ENCODE results near the gene SMOC2.

The SMOC2 gene

DNA sequence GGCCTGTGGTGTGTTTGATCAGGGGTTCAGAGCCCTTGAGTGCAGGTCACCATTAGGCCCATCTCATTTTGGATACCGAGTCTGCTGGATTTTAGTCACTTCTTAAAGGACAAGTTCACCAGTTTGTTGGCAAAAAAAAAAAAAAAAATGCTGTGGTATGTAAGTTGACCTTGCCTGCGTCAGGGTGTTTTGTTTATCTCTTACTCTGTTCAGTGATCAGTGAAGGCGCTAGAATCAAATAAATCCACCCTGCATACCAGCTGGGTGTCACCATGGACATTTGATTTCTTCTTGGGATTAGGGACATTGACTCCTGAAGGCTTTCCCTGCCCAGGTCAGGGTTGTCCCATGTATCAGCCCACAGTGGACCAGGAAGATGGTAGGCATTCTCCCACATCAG lies 6.7 kb downstream of the SMOC2 start:
- DNase-seq = no peak

DNA sequence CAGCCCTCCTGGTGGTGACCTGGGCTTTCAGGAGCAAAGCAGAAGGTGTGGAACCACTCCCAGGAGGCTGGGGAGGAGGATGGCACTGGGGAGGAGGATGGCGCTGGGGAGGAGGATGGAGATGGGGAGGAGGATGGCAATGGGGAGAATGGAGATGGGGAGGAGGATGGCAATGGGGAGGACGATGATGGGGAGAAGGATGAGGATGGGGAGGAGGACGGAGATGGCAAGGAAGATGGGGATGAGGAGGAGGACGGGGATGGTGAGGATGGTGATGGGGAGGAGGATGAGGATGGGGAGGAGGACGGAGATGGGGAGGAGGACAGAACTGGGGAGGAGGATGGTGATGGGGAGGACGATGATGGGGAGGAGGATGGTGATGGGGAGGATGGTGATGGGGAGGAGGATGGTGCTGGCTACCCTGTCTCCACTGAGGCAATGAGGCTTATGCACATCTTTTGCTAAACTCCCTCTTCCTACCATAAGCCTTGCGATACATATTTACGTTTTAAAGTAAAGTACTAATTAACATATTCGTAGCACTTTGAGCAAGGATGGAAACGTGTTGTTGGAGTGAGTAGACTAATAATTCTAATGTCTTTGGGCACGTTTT lies 7.4 kb downstream of the SMOC2 start:
- no peak for DNase-seq

DNA sequence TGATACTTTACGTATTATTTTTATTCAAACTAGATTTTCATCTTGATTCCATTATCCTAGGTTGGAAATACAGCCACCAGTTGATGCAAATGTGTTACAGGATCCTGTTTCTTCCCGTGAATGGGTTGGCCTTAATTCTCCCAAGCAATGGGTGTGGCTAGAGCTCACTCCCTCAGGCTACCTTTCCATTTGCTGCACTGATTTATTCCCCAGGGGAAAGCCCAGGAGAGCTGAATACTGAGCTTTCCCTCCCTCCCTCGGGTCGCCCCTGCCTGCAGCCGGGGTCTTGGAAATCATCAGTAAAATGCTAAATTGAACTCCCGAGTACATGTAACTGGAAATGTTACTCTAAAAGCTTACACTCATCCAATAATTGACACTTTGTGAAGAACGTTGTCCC lies 9.9 kb downstream of the SMOC2 start:
- no peak for DNase-seq

DNA sequence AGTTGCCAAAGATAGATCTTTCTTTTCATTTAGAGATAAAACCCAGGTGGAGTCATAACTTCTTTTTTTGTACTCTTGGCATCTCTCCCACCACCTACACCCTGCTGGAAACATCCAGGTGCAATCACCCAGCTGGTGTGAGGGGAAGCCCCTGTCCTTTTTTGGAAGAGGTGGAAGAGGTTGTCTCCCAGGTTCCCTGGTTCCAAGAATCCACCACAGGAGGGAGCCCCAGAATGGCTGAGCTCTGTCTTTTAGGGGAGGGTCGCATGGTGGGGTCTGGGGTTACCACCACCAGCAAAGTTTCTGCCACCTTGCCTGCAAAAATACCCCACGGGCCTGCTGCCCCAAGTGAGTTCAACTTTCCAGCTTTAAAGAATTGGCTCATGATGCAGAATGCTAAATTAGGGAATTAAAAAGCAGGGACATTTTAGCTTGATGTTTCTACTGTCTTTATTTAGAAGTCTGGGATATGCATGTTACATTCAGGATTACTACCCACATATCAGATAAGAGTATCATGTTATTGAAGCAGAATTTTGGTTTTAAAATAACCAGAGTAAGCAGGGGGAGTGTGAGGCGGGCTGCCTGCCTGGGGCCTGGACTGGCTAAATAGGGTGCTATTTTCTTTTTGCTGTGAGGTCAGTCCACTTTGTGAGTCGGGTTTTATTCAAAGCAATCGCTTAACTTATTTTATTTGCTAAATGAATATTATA lies 11.0 kb downstream of the SMOC2 start:
- DNase-seq = no peak

DNA sequence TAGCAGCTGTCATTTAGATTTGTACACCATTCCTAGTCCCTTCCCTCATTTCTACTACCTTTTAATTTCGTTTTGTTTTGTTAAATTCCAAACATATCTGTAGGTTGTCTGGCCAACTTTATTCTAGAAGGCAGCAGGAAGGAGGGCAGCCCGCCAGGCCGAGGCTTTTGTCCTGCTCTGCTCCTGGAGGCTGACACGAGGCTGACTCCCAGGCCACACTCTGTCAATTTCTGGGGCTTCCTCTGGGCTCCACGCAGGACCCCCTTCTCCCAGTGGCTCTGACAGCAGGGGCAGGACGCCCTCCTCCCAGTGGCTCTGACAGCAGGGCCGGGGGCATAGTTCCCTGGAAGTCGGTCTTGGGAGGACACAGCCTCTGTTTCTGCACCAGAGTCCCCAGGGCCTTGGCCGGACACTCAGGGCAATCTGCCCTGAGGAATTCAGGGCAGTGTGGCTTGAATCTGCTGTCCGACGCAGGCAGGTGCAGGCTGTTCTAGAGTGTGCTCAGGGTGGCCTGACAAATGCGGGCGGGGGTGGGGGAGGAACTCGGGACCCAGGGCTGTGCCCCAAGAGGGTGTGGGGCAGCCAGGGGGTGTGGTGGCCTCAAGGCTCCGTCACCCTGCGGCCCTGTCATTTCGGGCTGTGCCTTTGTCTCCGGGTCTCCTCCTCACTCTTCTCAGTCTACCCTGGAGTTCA lies 11.8 kb downstream of the SMOC2 start:
- DNase-seq = no peak

DNA sequence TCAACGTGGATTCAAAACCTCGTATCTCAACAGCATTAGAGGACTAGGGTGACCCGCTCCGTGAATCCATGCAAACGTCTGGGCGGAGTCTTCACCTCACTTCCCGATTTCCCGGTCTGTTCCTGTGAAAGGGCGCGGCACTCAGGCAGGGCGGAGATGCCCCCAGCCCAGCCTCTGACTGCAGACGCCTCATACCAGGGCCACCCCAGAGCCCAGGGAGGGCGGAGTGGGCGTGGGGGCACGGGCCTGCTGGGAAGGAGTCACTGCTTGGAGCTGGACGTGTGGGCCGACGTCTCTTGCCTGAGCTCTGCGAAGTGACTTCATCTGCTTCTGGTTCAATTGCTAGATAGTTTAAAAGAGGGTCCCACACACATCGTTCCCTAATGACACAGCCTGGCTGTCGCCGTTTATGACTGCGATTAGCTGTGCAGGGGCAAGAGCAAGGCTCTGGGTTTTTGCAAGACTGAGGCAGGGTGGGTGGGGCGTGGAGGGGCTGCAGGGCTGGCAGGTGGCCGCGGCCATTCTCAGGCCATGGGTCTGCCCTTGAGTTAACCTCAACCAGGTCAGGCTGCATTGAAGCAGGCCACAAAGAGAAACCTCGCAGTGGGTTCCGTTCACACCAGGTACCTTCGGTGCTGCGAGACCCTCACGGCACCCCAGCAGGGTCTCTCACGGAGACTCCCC lies 15.0 kb downstream of the SMOC2 start:
- no peak for DNase-seq

DNA sequence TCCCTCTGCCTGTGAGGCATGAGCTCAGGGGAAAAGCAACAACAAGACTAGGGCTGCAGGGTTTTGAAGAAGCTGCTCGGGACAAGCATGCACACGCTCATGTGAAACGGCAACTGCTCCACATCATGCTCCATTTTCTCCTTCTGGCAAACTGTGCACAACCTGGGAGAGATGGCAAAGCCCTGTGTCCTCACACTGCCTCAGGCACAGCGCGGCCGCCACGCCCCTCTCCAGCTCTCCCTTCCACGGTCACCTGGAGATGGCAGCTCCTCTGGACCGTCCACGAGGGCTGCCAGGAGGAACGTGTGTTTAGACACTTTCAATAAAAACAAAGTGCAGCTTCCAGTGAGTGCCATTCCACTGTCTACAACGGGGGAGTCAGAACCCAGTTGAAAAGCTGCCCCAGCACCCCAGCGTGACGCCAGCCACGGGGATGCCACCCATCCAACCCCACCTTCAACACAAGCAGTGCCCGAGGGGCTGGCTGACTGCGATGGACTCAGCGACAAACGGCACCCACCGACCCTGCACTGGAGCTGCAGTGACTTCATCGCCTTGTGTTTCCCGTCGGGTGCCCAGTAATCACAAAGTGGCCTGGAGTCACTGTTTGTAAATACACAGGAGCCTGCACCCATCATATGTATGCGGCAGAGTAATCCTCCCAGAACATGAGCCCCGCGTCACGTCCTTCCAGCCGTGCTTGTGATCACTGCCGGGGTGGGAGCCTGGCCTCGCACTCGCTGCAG lies 16.1 kb downstream of the SMOC2 start:
- no peak for DNase-seq

DNA sequence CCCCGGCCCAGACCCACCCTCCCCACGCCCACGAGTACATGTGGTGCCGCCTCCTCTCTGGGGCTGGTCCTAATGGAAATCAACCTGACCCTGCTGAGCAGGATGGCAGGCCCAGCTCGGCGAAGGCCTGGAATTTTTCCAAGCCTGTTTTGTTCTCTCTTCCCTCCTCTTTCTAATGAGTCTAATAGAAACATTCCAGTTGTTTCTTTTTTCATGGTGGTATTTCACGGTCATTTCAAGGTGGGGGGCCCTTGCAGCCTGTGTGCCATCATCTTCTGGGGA lies 16.6 kb downstream of the SMOC2 start:
- DNase-seq = no peak

DNA sequence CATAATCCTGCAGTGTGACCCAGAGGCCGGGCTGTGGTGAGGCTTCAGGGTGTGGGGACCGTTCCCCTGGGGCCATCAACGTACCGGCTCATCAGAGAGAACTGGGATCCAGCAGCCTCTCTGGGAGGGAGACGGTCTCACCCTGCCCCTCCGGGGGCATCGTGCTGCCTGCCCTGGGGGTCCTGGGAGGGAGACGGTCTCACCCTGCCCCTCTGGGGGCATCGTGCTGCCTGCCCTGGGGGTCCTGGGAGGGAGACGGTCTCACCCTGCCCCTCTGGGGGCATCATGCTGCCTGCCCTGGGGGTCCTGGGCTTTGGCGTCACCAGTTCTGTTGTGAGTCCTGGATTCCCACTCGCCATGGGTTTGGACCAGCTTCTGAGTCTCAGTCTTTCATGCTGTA lies 17.1 kb downstream of the SMOC2 start:
- DNase-seq = no peak

DNA sequence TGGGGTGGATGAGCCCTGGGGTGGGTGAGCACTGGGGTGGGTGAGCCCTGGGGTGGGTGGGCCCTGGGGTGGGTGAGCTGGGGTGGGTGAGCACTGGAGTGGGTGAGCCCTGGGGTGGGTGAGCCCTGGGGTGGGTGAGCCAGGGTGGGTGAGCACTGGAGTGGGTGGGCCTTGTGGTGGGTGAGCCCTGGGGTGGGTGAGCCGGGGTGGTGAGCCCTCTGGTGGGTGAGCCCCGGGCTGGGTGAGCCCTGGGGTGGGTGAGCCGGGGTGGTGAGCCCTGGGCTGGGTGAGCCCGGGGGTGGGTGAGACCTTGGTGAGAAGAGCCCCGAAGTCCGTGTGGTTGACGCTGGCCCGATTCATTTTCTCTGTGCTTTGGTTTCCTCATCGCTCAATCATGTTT lies 18.6 kb downstream of the SMOC2 start:
- DNase-seq = no peak

DNA sequence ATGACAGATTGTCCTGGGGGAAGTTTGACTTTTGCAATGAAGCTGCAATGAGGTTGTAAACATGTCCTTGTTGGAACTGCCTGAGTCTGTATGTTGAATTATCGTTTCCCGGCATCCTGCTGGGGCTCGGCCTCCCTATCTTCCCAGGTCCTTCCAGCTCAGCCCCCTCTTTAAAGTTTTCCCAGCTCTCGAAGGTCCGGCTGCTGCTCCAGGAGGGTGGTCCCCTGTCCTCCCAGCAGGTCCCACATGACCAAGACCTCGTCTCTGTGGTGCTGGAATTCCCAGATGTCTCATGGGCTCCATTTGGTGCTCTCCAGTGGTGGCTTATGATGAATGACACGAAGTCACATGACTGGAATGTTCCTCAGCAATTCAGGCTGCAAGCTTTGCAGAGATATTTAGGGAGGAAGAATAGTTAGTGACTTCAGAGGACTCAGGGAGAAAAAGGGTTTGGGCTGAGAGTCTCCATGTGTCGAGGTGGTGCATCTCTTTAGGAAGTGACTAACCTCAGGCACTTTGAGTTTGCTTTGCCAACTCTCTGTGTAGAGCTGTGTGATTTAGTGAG lies 21.4 kb downstream of the SMOC2 start:
- no peak for DNase-seq

DNA sequence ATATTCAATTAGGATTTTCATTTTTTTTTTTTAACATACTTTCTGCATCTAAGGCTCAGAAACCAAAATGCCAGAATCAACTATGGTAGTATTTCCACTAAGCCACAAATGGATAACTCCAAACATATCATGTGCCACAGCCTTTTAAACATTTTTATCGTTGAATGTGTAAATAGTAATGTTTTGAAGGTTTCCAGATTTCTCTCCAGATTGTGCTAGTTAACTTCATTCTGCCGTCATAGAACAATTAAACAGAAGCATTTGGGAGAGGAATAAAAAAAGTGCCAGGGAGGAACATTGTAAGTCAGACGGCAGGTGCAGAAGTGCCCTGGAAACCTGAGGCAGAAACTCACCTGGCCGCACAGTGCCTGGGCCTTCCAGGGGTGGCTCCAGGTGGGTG lies 23.6 kb downstream of the SMOC2 start:
- no peak for DNase-seq

DNA sequence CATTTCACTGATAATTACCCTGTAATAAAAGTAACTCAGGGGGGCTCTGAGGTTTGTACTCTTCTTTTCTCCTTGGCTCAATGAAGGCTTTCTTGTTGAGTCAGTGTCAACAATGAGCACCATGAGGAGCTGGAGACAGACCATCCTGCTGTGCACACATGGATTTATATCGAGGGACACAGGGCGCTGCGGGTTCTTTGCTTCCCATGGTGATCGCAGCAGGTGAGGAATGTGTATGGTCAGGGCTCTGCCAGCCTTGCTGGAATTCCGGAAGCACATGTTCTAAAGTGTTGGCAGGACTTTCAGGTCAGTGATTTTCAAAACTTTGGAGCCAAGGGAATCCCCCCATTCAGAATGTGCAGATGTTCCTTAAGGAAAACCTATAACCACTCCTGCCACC lies 27.1 kb downstream of the SMOC2 start:
- DNase-seq = no peak

DNA sequence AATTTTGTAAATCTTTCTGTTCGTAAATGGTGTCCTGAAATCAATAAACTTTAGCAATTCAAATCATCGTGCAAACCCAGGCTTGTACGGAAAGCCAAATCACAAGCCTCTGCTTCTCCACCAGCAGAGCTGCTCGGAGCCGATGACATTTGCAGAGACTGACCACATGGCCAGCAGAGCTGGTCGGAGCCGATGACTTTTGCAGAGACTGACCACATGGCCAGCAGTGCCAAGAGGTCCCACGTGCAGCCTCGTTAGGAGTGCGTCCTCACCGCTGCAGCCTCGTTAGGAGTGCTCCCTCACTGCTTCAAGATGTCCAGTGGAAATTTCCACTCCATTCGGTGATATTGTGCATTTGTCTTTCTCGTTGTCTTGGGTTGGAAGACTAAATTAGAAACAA lies 28.5 kb downstream of the SMOC2 start:
- no peak for DNase-seq

DNA sequence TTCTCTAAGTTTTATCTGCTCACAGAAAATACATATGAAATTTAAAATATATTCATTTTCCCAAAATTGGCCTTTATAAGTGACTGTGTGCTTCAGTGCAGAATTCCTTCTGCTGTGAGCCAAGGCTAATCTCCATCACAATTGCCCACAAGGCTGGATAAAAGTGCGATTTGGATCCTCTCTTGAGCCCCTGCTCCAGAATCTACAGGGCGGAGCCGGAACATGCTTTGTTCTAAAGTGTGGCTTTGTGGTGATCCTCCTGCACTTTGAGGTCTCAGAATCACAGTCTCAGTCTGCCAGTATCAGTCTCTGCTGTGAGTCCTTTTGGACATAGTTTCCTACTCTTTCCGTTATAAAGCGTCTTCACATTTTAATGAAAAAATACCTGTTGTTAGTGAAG lies 28.9 kb downstream of the SMOC2 start:
- DNase-seq = no peak

DNA sequence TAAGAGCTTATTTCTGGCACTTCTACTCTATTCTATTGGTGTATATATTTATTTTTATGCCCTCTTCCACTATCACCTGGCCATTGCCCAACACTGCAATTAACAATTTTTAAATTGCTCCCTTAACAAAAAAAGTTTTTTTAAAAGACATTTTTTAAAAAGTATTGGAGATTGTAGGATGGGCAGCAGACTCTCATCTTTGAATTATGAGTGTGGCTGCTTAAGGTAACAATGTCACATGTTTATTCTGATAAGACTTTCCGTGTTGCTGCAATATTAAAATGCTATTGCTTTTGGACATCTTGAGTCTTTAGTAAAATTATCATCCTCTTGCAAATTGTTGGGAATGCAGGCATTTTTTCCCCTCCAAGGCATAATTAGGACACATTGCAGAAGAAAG lies 31.4 kb downstream of the SMOC2 start:
- no peak for DNase-seq

DNA sequence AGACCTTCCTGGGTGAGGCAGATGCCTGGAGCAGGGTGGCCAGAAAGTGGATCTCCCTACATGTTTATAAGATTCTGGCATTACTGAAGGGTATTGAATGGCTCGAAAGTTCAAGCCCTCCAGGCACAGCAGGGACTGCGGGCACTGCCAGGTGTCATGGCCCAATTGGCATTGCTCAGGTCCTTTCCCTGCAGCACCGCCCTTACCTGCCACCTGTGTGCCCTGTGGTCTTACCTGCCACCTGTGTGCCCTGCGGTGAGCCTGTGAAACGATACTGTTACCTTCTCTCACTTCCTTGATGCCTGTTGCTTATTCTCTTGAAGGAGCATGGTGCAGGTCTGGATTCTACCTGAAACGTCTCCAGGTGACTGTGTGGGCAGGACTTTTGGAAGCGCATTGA lies 32.2 kb downstream of the SMOC2 start:
- DNase-seq = no peak

DNA sequence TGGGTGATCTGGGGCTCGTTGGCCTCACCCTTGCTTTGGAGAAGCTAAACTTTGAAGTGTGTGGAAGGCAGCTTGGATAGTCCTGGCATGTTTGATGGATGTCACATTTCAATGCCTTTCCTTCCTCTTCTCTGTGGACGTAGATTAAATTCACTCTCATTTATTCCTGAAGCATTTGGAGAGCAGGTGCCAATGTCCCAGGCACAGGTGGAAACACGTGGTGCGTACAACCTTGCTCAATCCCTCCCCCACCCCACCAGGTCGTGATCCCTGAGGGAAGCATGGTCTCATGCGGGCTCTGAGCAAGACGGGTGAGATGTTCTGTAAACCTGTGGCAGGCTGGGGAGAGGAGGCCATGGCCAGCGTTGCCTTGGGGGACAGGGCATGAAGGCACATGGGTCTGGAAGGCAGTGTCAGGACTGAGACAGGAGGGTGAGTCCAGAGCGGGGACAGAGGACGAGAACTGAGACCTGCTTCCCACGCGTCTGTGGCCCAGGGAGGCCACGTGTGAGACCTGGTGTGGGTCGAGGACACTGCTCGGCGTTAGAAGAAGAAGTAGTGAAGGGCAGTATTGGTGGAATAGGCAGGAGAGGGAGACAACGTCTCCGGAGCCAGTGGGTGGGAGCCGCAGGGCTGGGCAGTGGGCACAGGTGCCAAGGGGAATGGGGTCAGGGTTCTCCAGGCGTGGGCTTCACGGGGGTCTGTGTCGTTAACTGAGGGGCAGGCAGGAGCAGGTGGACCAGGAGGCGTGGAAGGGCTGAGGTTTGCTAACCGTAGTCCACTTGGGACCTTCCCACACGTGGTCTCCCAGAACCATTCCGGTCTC lies 34.4 kb downstream of the SMOC2 start:
- DNase-seq = no peak

DNA sequence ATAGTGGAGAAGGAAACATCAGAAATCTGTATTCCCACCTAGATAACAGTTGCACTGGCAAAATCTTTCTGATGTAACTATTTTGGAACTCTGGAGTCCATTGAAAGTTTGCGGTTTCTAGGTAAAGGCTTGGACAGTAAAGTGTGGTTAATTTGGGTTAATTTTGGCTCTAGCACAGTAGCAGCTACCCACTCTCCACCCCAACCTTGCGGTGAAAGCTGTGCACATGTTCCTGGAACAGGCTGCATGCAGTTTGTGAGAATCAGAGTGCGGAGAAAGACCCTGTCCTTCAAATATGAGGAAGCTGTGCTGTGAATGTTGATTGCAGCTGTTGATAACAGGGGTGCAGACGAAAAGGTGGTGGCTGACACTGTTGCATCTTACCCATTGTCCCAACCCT lies 38.4 kb downstream of the SMOC2 start:
- no peak for DNase-seq

DNA sequence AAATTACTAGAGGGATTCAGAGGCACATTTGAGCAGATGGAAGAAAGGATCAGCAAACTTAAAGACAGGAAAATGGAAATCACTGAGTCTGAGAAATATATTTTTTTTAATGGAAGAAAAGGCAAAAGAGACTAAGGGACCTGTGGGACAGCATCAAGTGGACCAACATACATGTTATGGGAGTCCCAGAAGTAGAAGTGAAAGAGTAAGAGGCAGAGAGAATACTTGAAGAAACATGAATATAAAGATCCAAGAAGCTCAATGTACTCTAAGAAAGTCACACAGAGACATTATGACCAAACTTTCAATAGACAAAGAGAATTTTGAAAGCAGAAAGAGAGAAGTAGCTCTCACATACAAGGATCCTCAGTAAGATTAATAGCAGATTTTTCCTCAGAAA lies 39.5 kb downstream of the SMOC2 start:
- DNase-seq = no peak

DNA sequence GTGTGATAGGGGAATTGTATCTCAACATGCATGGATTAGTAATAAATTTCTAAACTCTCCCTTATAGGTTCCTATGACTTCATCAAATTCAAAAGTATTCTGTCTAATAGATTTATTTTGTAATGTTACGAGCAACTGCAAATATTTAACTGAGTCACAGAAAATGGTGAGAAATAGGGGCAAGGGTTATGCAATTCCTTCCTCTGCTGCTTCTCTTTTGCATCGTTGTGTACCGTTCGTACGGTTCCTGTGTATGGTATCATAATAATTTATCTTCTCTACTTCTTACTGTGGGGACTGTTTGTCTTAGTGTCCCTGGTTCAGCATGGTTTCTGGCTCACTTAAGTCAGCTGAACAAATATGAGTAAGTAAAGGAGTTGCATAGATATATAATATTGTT lies 44.8 kb downstream of the SMOC2 start:
- DNase-seq = no peak

DNA sequence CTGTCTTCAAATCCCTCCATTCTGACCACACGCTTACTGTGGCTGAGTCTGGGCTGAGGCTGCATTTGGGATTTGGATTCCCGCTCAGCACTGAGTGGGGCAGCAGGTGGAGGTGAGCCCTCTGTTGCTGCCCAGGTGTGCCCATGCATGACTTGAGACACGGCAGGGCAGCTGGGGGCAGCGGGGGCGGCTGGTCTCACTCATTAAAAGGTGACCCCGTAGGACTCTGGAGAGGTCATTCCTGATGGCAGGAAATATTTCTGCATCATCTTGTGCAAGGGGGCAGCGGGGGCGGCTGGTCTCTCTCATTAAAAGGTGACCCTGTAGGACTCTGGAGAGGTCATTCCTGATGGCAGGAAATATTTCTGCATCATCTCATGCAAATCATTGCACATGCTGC lies 49.8 kb downstream of the SMOC2 start:
- DNase-seq = no peak
